ENCODE data around the gene PODXL2. TPM values are rescaled to one million over a fixed set of nuclear protein-coding genes. Genes with fewer than 3 reads are reported as not detected.

The PODXL2 gene
- total RNA-seq, 1 experiment from 2014 or later, result 33.6 TPM

DNA sequence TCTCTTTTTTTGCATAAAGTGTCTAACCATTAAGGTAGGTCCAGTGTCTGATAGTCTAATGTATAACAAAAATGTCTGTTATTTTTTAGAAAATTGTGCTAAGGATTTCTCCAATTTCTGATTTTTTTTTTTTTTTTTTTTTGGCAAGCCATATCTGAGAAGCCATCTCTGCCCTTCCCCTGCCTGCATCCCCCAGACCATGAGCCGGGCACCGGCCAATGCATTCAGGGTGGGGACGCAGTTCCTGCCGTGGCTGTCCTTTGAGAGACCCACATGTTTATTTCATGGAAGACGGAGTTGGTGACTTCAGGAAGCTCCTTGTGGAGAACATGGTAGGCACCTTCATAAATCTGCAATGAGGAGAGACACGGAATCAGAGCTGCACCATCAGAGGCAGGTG, 63.0 kb downstream of the PODXL2 start (continued):
- TF ChIP-seq MYBL2 (CRISPR knock-in tag; IDR thresholded peaks at IDR 0.05), result no peak
- no peak for TF ChIP-seq ESRRA (CRISPR knock-in tag; IDR thresholded peaks at IDR 0.05; ENCODE audit: borderline replicate concordance)
- no peak for TF ChIP-seq FOXK1 (CRISPR knock-in tag; IDR thresholded peaks at IDR 0.05)

DNA sequence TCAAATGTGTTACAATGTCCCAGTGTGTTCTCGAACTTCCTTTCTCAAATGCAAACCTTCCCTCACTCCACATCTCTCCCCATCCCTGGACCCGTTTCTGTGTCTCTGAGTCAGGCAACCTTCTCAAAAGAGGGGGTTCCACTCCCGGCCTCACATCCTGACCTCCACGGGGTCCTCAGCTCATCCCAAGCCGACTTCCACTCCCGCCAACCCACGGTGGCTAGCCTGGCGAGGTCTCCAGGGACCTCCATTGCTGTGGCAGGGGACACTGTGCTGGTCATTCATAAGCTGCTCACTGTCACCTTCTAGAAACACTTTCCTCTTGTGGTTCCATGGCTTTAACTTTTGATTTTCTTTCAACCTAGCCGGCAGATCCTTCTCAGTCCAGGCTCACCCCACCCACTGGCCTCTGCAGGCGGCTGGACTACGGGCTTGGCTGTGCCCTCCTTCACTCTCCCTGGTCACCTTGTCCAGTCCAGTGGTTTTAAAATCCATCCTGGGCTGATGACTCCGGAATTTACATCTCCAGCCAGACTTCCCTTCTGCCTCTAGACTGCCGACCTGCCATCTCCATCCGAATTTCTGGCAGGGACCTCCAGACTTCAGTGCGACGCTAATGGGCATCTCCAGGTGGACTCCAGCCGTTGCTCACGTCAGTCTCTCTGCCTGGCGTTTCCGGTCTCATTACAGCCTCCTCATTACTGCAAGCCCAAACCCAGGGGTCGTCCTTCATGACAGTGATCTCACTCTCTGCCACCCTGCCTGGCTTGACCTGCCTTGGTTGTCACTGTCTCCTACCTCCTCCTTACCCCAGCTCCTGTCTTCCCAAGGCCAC, 63.7 kb downstream of the PODXL2 start:
- Mint-ChIP-seq H3K4me1 (peaks cover 19% of the 10 kb centered on the region), H3K27me3 (ENCODE audit: low read depth) (no peaks in the 10 kb centered on the region), H3K36me3 (no peaks in the 10 kb centered on the region), H3K9me3 (no peaks in the 10 kb centered on the region), H3K4me3 (no peak overlapping the region), H3K27ac (no peak overlapping the region)
- DNase-seq (ENCODE audit: low spot score) (no peak), ATAC-seq (no peak)
- TF ChIP-seq, protein P1, sequence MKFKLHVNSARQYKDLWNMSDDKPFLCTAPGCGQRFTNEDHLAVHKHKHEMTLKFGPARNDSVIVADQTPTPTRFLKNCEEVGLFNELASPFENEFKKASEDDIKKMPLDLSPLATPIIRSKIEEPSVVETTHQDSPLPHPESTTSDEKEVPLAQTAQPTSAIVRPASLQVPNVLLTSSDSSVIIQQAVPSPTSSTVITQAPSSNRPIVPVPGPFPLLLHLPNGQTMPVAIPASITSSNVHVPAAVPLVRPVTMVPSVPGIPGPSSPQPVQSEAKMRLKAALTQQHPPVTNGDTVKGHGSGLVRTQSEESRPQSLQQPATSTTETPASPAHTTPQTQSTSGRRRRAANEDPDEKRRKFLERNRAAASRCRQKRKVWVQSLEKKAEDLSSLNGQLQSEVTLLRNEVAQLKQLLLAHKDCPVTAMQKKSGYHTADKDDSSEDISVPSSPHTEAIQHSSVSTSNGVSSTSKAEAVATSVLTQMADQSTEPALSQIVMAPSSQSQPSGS (CRISPR knock-in tag; IDR thresholded peaks at IDR 0.05; ENCODE audit: borderline replicate concordance, low read depth), result no peak
- TF ChIP-seq MYBL2 (CRISPR knock-in tag; IDR thresholded peaks at IDR 0.05) (no peak), GTF2I (CRISPR knock-in tag; conservative IDR thresholded peaks at IDR 0.05) (no peak), CBFB (CRISPR knock-in tag; IDR thresholded peaks at IDR 0.05; ENCODE audit: low read depth) (no peak), NR3C1 (CRISPR knock-in tag; conservative IDR thresholded peaks at IDR 0.05; ENCODE audit: low read depth) (no peak), HMGA2 (CRISPR knock-in tag; IDR thresholded peaks at IDR 0.05) (no peak), ATF1 (CRISPR knock-in tag; IDR thresholded peaks at IDR 0.05) (no peak), OVOL2 (CRISPR knock-in tag; IDR thresholded peaks at IDR 0.05; ENCODE audit: borderline replicate concordance) (no peak), ZNF423 (CRISPR knock-in tag; IDR thresholded peaks at IDR 0.05) (no peak), SOX15 (CRISPR knock-in tag; IDR thresholded peaks at IDR 0.05) (no peak), ZNF671 (CRISPR knock-in tag; IDR thresholded peaks at IDR 0.05) (no peak), IRF2 (CRISPR knock-in tag; IDR thresholded peaks at IDR 0.05; ENCODE audit: borderline replicate concordance, low read depth) (no peak)
- TF ChIP-seq, protein P2, sequence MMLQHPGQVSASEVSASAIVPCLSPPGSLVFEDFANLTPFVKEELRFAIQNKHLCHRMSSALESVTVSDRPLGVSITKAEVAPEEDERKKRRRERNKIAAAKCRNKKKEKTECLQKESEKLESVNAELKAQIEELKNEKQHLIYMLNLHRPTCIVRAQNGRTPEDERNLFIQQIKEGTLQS (CRISPR knock-in tag; conservative IDR thresholded peaks at IDR 0.05), result no peak
- TF ChIP-seq, protein P3, sequence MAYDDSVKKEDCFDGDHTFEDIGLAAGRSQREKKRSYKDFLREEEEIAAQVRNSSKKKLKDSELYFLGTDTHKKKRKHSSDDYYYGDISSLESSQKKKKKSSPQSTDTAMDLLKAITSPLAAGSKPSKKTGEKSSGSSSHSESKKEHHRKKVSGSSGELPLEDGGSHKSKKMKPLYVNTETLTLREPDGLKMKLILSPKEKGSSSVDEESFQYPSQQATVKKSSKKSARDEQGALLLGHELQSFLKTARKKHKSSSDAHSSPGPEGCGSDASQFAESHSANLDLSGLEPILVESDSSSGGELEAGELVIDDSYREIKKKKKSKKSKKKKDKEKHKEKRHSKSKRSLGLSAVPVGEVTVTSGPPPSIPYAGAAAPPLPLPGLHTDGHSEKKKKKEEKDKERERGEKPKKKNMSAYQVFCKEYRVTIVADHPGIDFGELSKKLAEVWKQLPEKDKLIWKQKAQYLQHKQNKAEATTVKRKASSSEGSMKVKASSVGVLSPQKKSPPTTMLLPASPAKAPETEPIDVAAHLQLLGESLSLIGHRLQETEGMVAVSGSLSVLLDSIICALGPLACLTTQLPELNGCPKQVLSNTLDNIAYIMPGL (CRISPR knock-in tag; IDR thresholded peaks at IDR 0.05), result no peak
- TF ChIP-seq, protein P4, sequence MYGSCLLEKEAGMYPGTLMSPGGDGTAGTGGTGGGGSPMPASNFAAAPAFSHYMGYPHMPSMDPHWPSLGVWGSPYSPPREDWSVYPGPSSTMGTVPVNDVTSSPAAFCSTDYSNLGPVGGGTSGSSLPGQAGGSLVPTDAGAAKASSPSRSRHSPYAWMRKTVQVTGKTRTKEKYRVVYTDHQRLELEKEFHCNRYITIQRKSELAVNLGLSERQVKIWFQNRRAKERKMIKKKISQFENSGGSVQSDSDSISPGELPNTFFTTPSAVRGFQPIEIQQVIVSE (CRISPR knock-in tag; IDR thresholded peaks at IDR 0.05; ENCODE audit: borderline replicate concordance), result no peak
- TF ChIP-seq, protein P5, sequence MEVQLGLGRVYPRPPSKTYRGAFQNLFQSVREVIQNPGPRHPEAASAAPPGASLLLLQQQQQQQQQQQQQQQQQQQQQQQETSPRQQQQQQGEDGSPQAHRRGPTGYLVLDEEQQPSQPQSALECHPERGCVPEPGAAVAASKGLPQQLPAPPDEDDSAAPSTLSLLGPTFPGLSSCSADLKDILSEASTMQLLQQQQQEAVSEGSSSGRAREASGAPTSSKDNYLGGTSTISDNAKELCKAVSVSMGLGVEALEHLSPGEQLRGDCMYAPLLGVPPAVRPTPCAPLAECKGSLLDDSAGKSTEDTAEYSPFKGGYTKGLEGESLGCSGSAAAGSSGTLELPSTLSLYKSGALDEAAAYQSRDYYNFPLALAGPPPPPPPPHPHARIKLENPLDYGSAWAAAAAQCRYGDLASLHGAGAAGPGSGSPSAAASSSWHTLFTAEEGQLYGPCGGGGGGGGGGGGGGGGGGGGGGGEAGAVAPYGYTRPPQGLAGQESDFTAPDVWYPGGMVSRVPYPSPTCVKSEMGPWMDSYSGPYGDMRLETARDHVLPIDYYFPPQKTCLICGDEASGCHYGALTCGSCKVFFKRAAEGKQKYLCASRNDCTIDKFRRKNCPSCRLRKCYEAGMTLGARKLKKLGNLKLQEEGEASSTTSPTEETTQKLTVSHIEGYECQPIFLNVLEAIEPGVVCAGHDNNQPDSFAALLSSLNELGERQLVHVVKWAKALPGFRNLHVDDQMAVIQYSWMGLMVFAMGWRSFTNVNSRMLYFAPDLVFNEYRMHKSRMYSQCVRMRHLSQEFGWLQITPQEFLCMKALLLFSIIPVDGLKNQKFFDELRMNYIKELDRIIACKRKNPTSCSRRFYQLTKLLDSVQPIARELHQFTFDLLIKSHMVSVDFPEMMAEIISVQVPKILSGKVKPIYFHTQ (CRISPR knock-in tag; IDR thresholded peaks at IDR 0.05), result no peak
- TF ChIP-seq, protein P6, sequence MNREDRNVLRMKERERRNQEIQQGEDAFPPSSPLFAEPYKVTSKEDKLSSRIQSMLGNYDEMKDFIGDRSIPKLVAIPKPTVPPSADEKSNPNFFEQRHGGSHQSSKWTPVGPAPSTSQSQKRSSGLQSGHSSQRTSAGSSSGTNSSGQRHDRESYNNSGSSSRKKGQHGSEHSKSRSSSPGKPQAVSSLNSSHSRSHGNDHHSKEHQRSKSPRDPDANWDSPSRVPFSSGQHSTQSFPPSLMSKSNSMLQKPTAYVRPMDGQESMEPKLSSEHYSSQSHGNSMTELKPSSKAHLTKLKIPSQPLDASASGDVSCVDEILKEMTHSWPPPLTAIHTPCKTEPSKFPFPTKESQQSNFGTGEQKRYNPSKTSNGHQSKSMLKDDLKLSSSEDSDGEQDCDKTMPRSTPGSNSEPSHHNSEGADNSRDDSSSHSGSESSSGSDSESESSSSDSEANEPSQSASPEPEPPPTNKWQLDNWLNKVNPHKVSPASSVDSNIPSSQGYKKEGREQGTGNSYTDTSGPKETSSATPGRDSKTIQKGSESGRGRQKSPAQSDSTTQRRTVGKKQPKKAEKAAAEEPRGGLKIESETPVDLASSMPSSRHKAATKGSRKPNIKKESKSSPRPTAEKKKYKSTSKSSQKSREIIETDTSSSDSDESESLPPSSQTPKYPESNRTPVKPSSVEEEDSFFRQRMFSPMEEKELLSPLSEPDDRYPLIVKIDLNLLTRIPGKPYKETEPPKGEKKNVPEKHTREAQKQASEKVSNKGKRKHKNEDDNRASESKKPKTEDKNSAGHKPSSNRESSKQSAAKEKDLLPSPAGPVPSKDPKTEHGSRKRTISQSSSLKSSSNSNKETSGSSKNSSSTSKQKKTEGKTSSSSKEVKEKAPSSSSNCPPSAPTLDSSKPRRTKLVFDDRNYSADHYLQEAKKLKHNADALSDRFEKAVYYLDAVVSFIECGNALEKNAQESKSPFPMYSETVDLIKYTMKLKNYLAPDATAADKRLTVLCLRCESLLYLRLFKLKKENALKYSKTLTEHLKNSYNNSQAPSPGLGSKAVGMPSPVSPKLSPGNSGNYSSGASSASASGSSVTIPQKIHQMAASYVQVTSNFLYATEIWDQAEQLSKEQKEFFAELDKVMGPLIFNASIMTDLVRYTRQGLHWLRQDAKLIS (CRISPR knock-in tag; IDR thresholded peaks at IDR 0.05; ENCODE audit: borderline replicate concordance), result no peak
- TF ChIP-seq, protein P7, sequence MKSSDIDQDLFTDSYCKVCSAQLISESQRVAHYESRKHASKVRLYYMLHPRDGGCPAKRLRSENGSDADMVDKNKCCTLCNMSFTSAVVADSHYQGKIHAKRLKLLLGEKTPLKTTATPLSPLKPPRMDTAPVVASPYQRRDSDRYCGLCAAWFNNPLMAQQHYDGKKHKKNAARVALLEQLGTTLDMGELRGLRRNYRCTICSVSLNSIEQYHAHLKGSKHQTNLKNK (CRISPR knock-in tag; IDR thresholded peaks at IDR 0.05), result no peak
- ChIA-PET POLR2A (no interaction called here), CTCF (interaction anchor here (1.0 to 4.7 kb wide), 4 partner anchors 8 to 139 kb away, joined by 3 to 76 read pairs (median 20); no protein-coding TSS in a partner anchor)
